Endothelial cell of umbilical vein (primary cell): ENCODE data around the gene XYLT1. TPM values are rescaled to one million over a fixed set of nuclear protein-coding genes. Genes with fewer than 3 reads are reported as not detected.

Source experiments
- BruUV-seq: library from RNA; stranded (reverse); fragments of 400-500 nt; replicated peaks from 2 replicates; lab custom pipeline; 2021; lab: Mats Ljungman, UMichigan
- CTCF ChIA-PET: fragments of 300-600, 350-600 bp; sonication (Branson Sonifier 250); formaldehyde crosslinking; loops from one replicate; lab custom pipeline; 2021; ENCODE audit warnings: antibody characterized with exemption, inconsistent platforms; lab: Charles Lee
- POLR2A ChIA-PET: fragments of 300-600, 350-600 bp; sonication (Branson Sonifier 250); formaldehyde crosslinking; loops from one replicate; lab custom pipeline; 2021; ENCODE audit warnings: antibody characterized with exemption, inconsistent platforms; lab: Charles Lee
- DNase-seq: peaks from one replicate; pipeline ENCODE4 v3.0.0-alpha.2; 2011; ENCODE audit warnings: low read depth, low spot score
- FAIRE-seq: peaks from 2 replicates; lab custom pipeline; 2011; peaks lifted over from hg19 to GRCh38; lab: Jason Lieb, UNC
- H2AFZ ChIP-seq: 2 replicates; pipeline ENCODE4 v1.6.0; 2012; ENCODE audit warnings: low read depth, low read length, control low read depth, inconsistent platforms
- H3K27ac ChIP-seq: 2 replicates; pipeline ENCODE4 v1.5.1; 2011; ENCODE audit warnings: low read depth, mild to moderate bottlenecking, control low read depth, low read length, moderate library complexity; ENCODE audit not compliant: insufficient read depth
- H3K27me3 ChIP-seq, 2 experiments: 2 replicates each; pipeline versions ENCODE4 v1.6.0 to v1.6.1; 2011; ENCODE audit warnings: low read length in 2 of 2, mixed read lengths in 1 of 2; ENCODE audit not compliant: control insufficient read depth in 2 of 2, insufficient read depth in 2 of 2
- H3K36me3 ChIP-seq, 2 experiments: 2 replicates in 1 of 2; 3 replicates in 1 of 2; pipeline ENCODE4 v1.5.1; 2011; ENCODE audit warnings: low read length in 2 of 2, mild to moderate bottlenecking in 1 of 2, moderate library complexity in 1 of 2; ENCODE audit not compliant: control insufficient read depth in 2 of 2, insufficient read depth in 2 of 2; ENCODE audit errors: extremely low read depth in 1 of 2
- H3K4me1 ChIP-seq: 3 replicates; pipeline ENCODE4 v1.5.1; 2011; ENCODE audit warnings: mild to moderate bottlenecking, low read length; ENCODE audit not compliant: control insufficient read depth, insufficient read depth; ENCODE audit errors: extremely low read depth
- H3K4me2 ChIP-seq: 2 replicates; pipeline ENCODE4 v1.6.1; 2011; ENCODE audit warnings: low read length, control low read depth, mixed read lengths; ENCODE audit not compliant: insufficient read depth
- H3K4me3 ChIP-seq, 3 experiments: fragments of 200-600 bp in 1 of 3; sonication (generic), shearing (Covaris generic) in 1 of 3; replicated peaks in 1 of 3; 2 replicates each; pipeline ENCODE4 v1.5.1; 2011 to 2016; ENCODE audit warnings: control low read depth in 3 of 3, low read length in 3 of 3, mild to moderate bottlenecking in 2 of 3, inconsistent platforms in 1 of 3, low read depth in 1 of 3, moderate library complexity in 1 of 3; ENCODE audit not compliant: insufficient read depth in 1 of 3
- H3K79me2 ChIP-seq: 2 replicates; pipeline ENCODE4 v1.6.0; 2012; ENCODE audit warnings: low read length, inconsistent platforms; ENCODE audit not compliant: control insufficient read depth, insufficient read depth
- H3K9ac ChIP-seq: replicated peaks from 2 replicates; pipeline ENCODE3; 2011; ENCODE audit warnings: low read length, control low read depth; ENCODE audit not compliant: insufficient read depth; ENCODE audit errors: extremely low read depth
- H3K9me1 ChIP-seq: replicated peaks from 3 replicates; pipeline ENCODE4 v1.6.0; 2011; ENCODE audit warnings: mild to moderate bottlenecking, low read length; ENCODE audit not compliant: control insufficient read depth, insufficient read depth; ENCODE audit errors: extremely low read depth
- H3K9me3 ChIP-seq: replicated peaks from 2 replicates; pipeline ENCODE4 v1.5.1; 2012; ENCODE audit warnings: low read length, inconsistent platforms; ENCODE audit not compliant: control insufficient read depth, insufficient read depth
- H4K20me1 ChIP-seq: replicated peaks from 2 replicates; pipeline ENCODE3; 2011; ENCODE audit warnings: mild to moderate bottlenecking, low read length; ENCODE audit not compliant: control insufficient read depth, insufficient read depth; ENCODE audit errors: extremely low read depth
- CTCF ChIP-seq, 2 donors: IDR thresholded peaks; 1 replicate in 1 of 2; 2 replicates in 1 of 2; pipeline ENCODE4 v1.5.1; 2011; ENCODE audit warnings: low read length in 2 of 2, mild to moderate bottlenecking in 2 of 2, moderate library complexity in 2 of 2, control low read depth in 1 of 2, inconsistent platforms in 1 of 2, low read depth in 1 of 2; ENCODE audit not compliant: insufficient read depth in 1 of 2; ENCODE audit errors: extremely low read depth in 1 of 2
- EZH2 ChIP-seq: IDR thresholded peaks from 2 replicates; pipeline ENCODE4 v1.6.1; 2012; ENCODE audit warnings: borderline replicate concordance, low read depth, mild to moderate bottlenecking, moderate library complexity, low read length, inconsistent platforms; ENCODE audit not compliant: severe bottlenecking
- FOS ChIP-seq: IDR thresholded peaks from 2 replicates; pipeline ENCODE4 v1.6.1; 2011; ENCODE audit warnings: mild to moderate bottlenecking, low read length, moderate library complexity, borderline replicate concordance; ENCODE audit not compliant: insufficient read depth
- GATA2 ChIP-seq: IDR thresholded peaks from 2 replicates; pipeline ENCODE4 v1.7.0; 2011; ENCODE audit warnings: low read depth, mild to moderate bottlenecking, moderate library complexity, mixed read lengths, low read length; ENCODE audit not compliant: insufficient read length, insufficient read depth
- JUN ChIP-seq: IDR thresholded peaks from 2 replicates; pipeline ENCODE4 v1.6.1; 2011; ENCODE audit warnings: borderline replicate concordance, low read depth; ENCODE audit not compliant: insufficient read length, insufficient read depth
- MAX ChIP-seq: IDR thresholded peaks from 2 replicates; pipeline ENCODE4 v1.6.1; 2011; ENCODE audit not compliant: insufficient read depth, insufficient read length
- MYC ChIP-seq: IDR thresholded peaks from one replicate; pipeline ENCODE4 v1.6.1; 2011; ENCODE audit warnings: mild to moderate bottlenecking, low read depth, low read length
- POLR2A ChIP-seq: IDR thresholded peaks from 2 replicates; pipeline ENCODE4 v1.6.1; 2012; ENCODE audit warnings: low read depth, mild to moderate bottlenecking, control low read depth, low read length
- POLR2AphosphoS5 ChIP-seq: IDR thresholded peaks from 2 replicates; pipeline ENCODE4 v1.6.1; 2012; ENCODE audit warnings: low read depth, mild to moderate bottlenecking, control low read depth, low read length, moderate library complexity; ENCODE audit not compliant: insufficient read depth
- dilution Hi-C: fragments of 300-500 bp; cut with MboI; formaldehyde crosslinking; loops from one replicate; pipeline ENCODE4 v1.15.0; 2019; ENCODE audit warnings: low sequenced_read_pairs; ENCODE audit not compliant: extremely low pct_ligation_motif_present
- intact Hi-C: fragments of 100-400 bp; cut with micrococcal nuclease; formaldehyde crosslinking; loops from one replicate; pipeline ENCODE4 v1.10.0; 2022
- polyA plus RNA-seq, 4 experiments: library from polyadenylated mRNA; depleted of rRNA in 3 of 4; stranded (reverse) in 3 of 4; unstranded in 1 of 4; fragments of >200 nt; gene quantifications; 2 replicates each; pipeline versions ENCODE4 v1.2.1 to v1.2.3, GENCODE V29; 2011 to 2012; ENCODE audit warnings: missing spikeins in 1 of 4
- total RNA-seq: library from RNA; stranded (reverse); gene quantifications from 2 replicates; pipeline ENCODE4 v1.2.3, GENCODE V29; 2021

XYLT1 gene
- total and polyA plus RNA-seq, 2 donors (not counting 3 experiments of a cell fraction or from before 2014, with no cell fraction given) = 0.63 to 2.9 TPM

GRCh38 chr16:17397499-17397891 is 73.3 kb downstream of the XYLT1 start:
- no peaks in the 10 kb centered on the region for H3K79me2 ChIP-seq

More at GRCh38 chr16:17397499-17397891, 73.3 kb downstream of the XYLT1 start:
- TF ChIP-seq GATA2 (peak; percentile 68), MYC (no peak), POLR2AphosphoS5 (peak; percentile 77), MAX (no peak), FOS (no peak), CTCF (IDR thresholded peaks at IDR 0.05; ENCODE audit: extremely low read depth in 1 of 2, insufficient read depth in 1 of 2, low read depth in 1 of 2, low read length in 2 of 2) (no peak), EZH2 (no peak), JUN (peak; percentile 91), POLR2A (no peak)
- Histone ChIP-seq H3K27me3 (no peaks in the 10 kb centered on the region), H3K36me3 (no peaks in the 10 kb centered on the region), H4K20me1 (no peaks in the 10 kb centered on the region), H2AFZ (no peak overlapping the region), H3K9me1 (no peaks in the 10 kb centered on the region), H3K4me3 (no peak overlapping the region), H3K9ac (peak overlapping the region; percentile 72), H3K4me1 (peaks cover 25% of the 10 kb centered on the region), H3K9me3 (no peaks in the 10 kb centered on the region), H3K4me2 (peak overlapping the region; percentile 41), H3K27ac (peak overlapping the region; percentile 94)
- FAIRE-seq (peak; percentile 97), DNase-seq (peak; percentile 79)
- BruUV-seq = no TSS peak
- CTCF ChIA-PET = no interaction called here
- POLR2A ChIA-PET = no interaction called here
- dilution Hi-C loops = no loop called here
- intact Hi-C loops = loop anchor here (1.0 to 5.0 kb wide), 4 partner anchors 17 to 70 kb away; no protein-coding TSS in a partner anchor
